DMS79 (cell line): ENCODE measurements around the gene ADARB2.
"Not testable (repeated sequence)": the region's sequence is repeated elsewhere in the genome, so short reads cannot be mapped to it uniquely, and the experiment has no call there.

Experiments
- DNase-seq: peaks from one replicate; lab custom pipeline; 2025; lab: John Stamatoyannopoulos, UW

Gene ADARB2

GRCh38 chr10:1171182-1171581 lies 566.1 kb downstream of the ADARB2 start:
- no peak for DNase-seq

- DNase-seq = no peak
These were observed 566.5 kb downstream of the ADARB2 start for GRCh38 chr10:1170867-1171180.

GRCh38 chr10:1169981-1170866 lies 567.1 kb downstream of the ADARB2 start:
- no peak for DNase-seq

GRCh38 chr10:1169186-1169885 lies 568.0 kb downstream of the ADARB2 start:
- no peak for DNase-seq

GRCh38 chr10:1168763-1169162 lies 568.6 kb downstream of the ADARB2 start:
- DNase-seq = no peak

- DNase-seq = no peak
These were observed 570.5 kb downstream of the ADARB2 start for GRCh38 chr10:1166828-1167275.

- DNase-seq = no peak
These were observed 571.1 kb downstream of the ADARB2 start for GRCh38 chr10:1166101-1166827.

- DNase-seq = no peak
These were observed 573.5 kb downstream of the ADARB2 start for GRCh38 chr10:1163831-1164230.

- DNase-seq = no peak
These were observed 574.1 kb downstream of the ADARB2 start for GRCh38 chr10:1163204-1163660.

- DNase-seq = no peak
These were observed 574.7 kb downstream of the ADARB2 start for GRCh38 chr10:1162481-1163203.

- not testable (repeated sequence) for DNase-seq
These were observed 576.0 kb downstream of the ADARB2 start for GRCh38 chr10:1161315-1161673.

- DNase-seq = no peak
These were observed 576.6 kb downstream of the ADARB2 start for GRCh38 chr10:1160561-1161314.

- no peak for DNase-seq
These were observed 577.9 kb downstream of the ADARB2 start for GRCh38 chr10:1159131-1160061.

- DNase-seq = not testable (repeated sequence)
These were observed 578.8 kb downstream of the ADARB2 start for GRCh38 chr10:1158536-1158935.

- DNase-seq = no peak
These were observed 579.3 kb downstream of the ADARB2 start for GRCh38 chr10:1158066-1158465.

- DNase-seq = no peak
These were observed 579.8 kb downstream of the ADARB2 start for GRCh38 chr10:1157615-1157933.

GRCh38 chr10:1156921-1157614 lies 580.3 kb downstream of the ADARB2 start:
- DNase-seq = no peak

GRCh38 chr10:1156616-1156886 lies 580.8 kb downstream of the ADARB2 start:
- DNase-seq = no peak

- no peak for DNase-seq
These were observed 581.3 kb downstream of the ADARB2 start for GRCh38 chr10:1155791-1156615.
